RKO (cell line): ENCODE measurements around the gene PLEKHA8.
A peak's percentile ranks its signal among the peaks of the same experiment; 100 is the strongest.

Experiments
- DNase-seq: peaks from one replicate; pipeline ENCODE4 v3.0.0-alpha.2; 2016; ENCODE audit warnings: low spot score

Gene PLEKHA8

DNA sequence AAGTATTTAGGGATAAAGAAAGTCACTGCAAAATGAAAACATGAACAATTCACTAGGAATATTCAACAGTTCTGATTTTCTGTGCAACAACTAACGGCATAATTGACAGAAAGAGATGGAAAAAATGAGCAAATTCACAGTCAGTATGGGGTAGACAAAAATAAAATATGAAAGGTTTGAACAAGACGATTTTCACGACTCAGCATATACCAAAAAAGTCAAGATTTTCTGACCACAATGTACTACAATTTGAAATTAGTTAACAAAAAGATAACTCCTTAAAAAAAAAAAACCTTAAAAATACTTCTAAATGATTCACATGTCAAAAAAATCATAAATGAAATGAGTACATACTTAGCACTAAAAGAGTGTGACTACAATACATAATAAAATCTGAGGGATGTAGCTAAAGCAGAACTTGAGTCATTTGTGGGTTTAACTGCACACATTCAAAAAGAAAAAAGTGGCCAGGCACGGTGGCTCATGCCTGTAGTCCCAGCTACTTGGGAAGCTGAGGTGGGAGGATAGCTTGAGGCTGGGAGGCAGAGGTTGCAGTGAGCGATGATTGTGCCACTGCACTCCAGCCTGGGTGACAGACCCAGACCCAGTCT, 84.0 kb downstream of the PLEKHA8 start:
- no peak for DNase-seq

GRCh38 chr7:30113144-30113543, 84.9 kb downstream of the PLEKHA8 start:
- no peak for DNase-seq

GRCh38 chr7:30114536-30115238, 86.5 kb downstream of the PLEKHA8 start:
- no peak for DNase-seq

- no peak for DNase-seq
Observed at GRCh38 chr7:30115709-30116297, 87.6 kb downstream of the PLEKHA8 start.

GRCh38 chr7:30116771-30117170, 88.6 kb downstream of the PLEKHA8 start:
- no peak for DNase-seq

GRCh38 chr7:30117896-30118295, 89.7 kb downstream of the PLEKHA8 start:
- no peak for DNase-seq

DNA sequence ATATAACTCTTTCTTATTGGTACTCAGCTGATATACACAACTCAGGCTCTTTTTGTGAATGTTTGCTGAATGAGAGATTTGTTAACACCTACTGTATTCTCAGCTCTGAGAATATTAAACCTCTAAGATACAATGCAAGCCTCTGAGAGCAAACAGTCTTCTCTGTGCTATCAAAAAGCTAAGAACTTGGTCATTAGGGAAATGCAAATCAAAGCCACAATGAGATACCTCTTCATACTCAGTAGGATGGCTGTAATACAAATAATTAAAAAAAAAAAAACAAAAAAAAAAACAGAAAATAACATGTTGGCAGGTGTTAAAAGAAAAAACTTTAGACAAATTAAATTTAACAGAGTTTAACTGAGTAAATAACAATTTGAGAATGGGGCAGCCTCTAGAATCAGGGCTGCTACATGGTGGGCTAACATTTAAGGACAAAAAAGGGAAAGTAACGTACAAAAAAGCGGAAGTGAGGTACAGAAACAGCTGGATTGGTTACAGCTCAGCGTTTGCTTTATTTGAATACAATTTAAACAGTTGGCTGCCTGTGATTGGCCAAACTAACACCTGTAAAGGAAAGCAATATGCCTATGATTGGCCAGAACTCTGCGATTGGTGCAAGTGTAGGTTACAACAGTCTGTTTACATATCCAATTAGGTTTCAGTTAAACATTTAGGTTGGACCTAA, 91.8 kb downstream of the PLEKHA8 start:
- DNase-seq = no peak

GRCh38 chr7:30133736-30134610, 105.8 kb downstream of the PLEKHA8 start:
- no peak for DNase-seq

- peak; percentile 82 for DNase-seq
Observed at GRCh38 chr7:30134611-30135300, 106.5 kb downstream of the PLEKHA8 start, which contains the start of gene MTURN. Gene MTURN, plus strand, starts transcription at chr7:30134986. Its CDS starts 151 bp downstream, at chr7:30135137.

GRCh38 chr7:30135301-30136116, 107.3 kb downstream of the PLEKHA8 start:
- DNase-seq = peak; percentile 84

DNA sequence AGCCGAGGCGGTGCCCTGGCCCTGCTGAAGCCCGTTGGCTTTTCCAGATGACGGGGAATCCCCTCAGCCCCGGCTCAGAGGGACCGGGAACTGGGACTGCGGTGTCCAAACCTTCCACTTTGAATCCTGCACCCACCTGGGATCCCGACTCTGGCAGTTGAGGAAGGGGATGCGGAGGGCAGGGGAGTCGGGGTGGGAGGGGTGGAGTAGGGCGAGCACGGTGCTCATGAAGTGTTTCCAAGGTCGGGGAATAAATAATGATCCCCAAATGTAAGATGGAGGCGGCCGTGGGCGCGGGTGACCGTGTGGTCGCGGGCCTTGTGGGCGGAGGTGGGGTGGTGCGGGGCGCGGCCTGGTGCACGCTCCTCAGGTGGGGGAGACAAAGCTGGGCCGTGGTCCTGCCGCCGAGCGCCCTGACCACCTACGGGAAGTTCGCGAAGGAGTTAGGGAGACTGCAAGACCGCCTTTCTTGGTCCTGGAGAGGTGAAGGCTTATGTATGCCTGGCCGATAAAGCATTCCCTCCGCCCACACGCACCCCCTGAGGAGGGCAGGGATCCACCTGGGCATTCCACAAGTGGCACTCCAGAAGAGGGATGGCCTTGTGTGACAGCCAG, 108.0 kb downstream of the PLEKHA8 start:
- peak; percentile 19 for DNase-seq

DNA sequence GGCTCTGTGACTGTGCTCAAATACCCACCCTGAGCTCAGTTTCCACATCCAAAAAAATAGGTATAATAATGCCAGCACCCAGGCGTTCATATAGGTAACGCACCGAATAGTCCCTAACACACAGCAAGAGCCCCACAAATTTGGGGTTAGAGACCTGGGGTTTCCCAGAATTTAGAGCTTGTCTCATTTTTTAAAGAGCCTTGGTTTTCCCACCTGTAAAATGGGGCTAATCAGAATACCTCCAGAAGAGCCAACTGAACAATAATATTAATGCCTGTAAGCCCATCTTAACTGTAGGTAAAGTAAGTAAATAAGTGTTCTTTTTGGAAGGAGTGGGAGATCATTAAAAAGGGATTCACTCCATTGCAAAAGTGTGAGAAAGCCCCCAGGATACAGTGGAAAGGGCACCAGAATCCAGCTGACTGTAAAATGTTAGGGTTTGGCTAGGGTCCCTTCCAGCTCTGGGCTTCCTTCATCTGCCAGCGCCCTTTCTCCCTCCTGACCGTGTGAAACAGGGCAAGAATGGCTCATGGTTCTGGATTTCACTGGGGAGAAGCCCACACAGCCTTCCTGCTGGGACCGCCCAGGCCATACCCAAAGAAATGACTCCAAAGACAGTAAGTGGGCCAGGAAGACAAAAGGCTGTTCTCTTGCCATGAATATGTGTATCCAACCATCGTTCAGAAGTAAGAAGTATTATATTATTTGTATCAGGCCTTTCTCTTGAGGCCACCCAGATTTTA, 108.7 kb downstream of the PLEKHA8 start:
- no peak for DNase-seq

DNA sequence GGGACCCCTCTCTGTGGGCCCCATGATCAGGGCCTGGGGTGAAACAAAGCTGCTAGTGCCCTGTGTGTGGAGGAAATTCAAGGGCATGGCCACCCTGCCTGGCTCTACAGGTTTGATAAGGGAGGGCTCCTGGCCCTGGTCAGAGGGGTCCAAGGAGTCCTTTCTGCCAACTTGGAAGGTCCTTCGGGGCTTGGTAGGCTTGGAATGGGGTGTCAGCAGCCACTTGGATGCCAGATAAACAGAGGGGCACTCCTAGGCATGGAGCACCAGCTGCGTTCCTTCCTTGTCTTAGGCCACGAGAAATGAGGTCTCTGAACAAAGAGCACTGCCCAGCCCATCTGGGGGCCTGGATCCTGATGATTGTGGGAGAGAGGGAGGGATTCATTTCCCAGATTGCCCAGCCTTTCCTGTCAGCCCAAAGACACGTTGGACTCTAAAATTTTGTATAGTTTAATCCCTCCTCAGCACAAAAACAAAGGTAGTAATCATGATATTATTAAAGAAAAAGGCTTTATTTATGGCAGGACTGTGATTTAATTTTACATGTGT, 111.7 kb downstream of the PLEKHA8 start:
- DNase-seq = no peak

GRCh38 chr7:30140456-30140855, 112.2 kb downstream of the PLEKHA8 start:
- DNase-seq = no peak

DNA sequence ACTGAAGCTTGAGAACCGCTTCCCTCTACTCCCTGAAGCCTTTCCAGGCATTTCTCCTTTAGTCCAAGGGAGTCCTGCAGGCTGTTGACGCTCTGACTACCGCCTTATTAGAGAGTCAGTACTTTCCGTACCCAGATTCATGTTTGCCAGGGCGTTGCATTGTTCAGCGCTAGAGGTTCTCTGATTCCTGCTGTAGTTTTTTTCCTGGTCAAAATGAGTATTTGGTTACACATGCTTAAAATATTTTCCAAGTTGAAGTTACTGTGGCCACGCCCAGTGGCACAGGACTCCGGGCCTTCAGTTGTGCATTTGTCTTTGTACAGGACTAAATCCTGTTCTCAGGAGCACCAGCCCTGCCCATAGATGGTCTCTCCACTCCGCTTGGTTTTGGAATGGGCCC, 114.5 kb downstream of the PLEKHA8 start:
- no peak for DNase-seq

DNA sequence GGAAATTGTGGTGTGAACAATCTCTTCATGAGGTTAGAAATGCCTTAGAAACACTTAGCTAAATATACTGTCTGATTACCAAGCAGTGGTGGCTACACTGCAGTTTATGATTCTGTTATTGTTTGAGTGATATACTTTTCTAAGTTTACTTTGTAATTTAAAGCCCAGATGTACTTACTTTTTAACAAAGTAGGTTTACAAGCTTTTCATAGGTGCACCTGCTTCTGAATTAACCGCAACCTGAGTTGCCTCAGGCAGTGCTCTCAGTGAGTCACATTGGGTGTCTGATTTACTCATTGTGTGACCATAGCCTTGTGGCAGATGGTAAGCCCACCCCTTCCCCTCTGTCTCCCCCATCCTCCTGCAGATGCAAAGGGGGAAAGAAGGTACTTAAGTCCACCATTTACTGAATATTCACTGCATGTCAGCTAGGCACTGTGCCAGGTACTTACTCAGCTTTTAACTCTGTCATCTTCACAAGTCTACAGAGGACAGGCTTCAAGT, 115.6 kb downstream of the PLEKHA8 start:
- DNase-seq = peak; percentile 38

- no peak for DNase-seq
Observed at GRCh38 chr7:30144657-30145306, 116.6 kb downstream of the PLEKHA8 start.

DNA sequence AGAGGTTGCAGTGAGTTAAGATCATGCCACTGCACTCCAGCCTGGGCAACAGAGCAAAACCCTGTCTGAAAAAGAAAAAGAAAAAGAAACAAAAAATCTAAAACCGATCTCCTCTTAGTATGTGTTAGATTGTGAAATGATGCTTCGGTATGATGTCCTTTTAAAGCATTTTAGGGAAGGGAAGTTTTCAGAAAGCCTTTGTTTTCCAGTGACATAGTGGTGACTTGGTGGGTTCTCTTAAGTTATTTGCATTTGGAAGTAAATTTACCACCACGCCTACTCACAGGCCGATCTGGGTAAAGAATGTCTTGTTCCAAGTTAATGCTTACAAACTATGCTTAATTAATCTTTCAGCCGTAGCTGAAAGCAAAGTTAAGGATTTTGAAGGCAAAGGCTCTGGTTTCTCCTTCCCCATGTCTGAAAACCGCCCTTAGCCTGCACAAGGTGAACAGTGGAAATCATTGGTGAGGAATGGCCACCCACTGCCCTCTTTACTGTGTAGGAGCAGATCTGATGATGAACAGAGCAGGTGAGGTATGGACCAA, 117.3 kb downstream of the PLEKHA8 start:
- DNase-seq = no peak
